Osteoblast (primary cell): ENCODE data around the gene NAV1. TPM values are rescaled to one million over a fixed set of nuclear protein-coding genes. Genes with fewer than 3 reads are reported as not detected.

Experiments used
- DNase-seq: peaks from one replicate; pipeline ENCODE4 v3.0.0; 2011; ENCODE audit warnings: low spot score, mixed read lengths; ENCODE audit not compliant: insufficient read length; ENCODE audit errors: missing footprints
- H2AFZ ChIP-seq: 2 replicates; pipeline ENCODE4 v1.6.0; 2011; ENCODE audit warnings: mild to moderate bottlenecking, low read length
- H3K27ac ChIP-seq: 2 replicates; pipeline ENCODE4 v1.5.1; 2011; ENCODE audit warnings: mild to moderate bottlenecking, low read depth, low read length, moderate library complexity
- H3K27me3 ChIP-seq: 2 replicates; pipeline ENCODE4 v1.6.0; 2012; ENCODE audit warnings: mild to moderate bottlenecking, control low read depth, inconsistent platforms, low read length, moderate library complexity; ENCODE audit not compliant: insufficient read depth
- H3K36me3 ChIP-seq: 2 replicates; pipeline ENCODE4 v1.5.1; 2011; ENCODE audit warnings: mild to moderate bottlenecking, low read length, control low read depth, moderate library complexity; ENCODE audit not compliant: insufficient read depth
- H3K4me1 ChIP-seq: 2 replicates; pipeline ENCODE4 v1.5.1; 2011; ENCODE audit warnings: mild to moderate bottlenecking, low read length, control low read depth, moderate library complexity; ENCODE audit not compliant: insufficient read depth
- H3K4me2 ChIP-seq: 2 replicates; pipeline ENCODE4 v1.6.0; 2011; ENCODE audit warnings: mild to moderate bottlenecking, low read length; ENCODE audit not compliant: insufficient read depth
- H3K4me3 ChIP-seq: fragments of 200-600 bp; sonication (generic); 3 replicates; pipeline ENCODE4 v1.5.1; 2012; ENCODE audit warnings: mild to moderate bottlenecking, low read length, inconsistent platforms; ENCODE audit not compliant: insufficient read depth
- H3K79me2 ChIP-seq: 2 replicates; pipeline ENCODE4 v1.6.0; 2012; ENCODE audit warnings: mild to moderate bottlenecking, low read length, control low read depth, inconsistent platforms; ENCODE audit not compliant: insufficient read depth
- H3K9me3 ChIP-seq: 2 replicates; pipeline ENCODE4 v1.5.1; 2011; ENCODE audit warnings: low read depth, low read length, control low read depth
- H4K20me1 ChIP-seq: 2 replicates; pipeline ENCODE4 v1.6.0; 2012; ENCODE audit warnings: mild to moderate bottlenecking, low read length, control low read depth; ENCODE audit not compliant: insufficient read depth
- CTCF ChIP-seq: IDR thresholded peaks from 2 replicates; pipeline ENCODE4 v1.5.1; 2011; ENCODE audit warnings: mild to moderate bottlenecking, low read depth, low read length, moderate library complexity; ENCODE audit errors: extremely low read depth
- total RNA-seq: library from RNA; depleted of rRNA; stranded (reverse); fragments of >200 nt; gene quantifications from 2 replicates; pipeline ENCODE4 v1.2.3, GENCODE V29; 2012

Gene NAV1
- total RNA-seq, 1 donor: 47.0 TPM

GRCh38 chr1:201515062-201515750, 23.7 kb upstream of the NAV1 start:
- Histone ChIP-seq H3K4me1 (peaks cover 40% of the 10 kb centered on the region), H3K4me2 (no peak overlapping the region), H2AFZ (no peak overlapping the region), H3K27me3 (no peaks in the 10 kb centered on the region), H3K79me2 (no peaks in the 10 kb centered on the region), H3K9me3 (no peaks in the 10 kb centered on the region), H3K4me3 (no peak overlapping the region), H4K20me1 (no peaks in the 10 kb centered on the region), H3K27ac (no peak overlapping the region), H3K36me3 (no peaks in the 10 kb centered on the region)
- no peak for TF ChIP-seq CTCF
- DNase-seq: no peak

GRCh38 chr1:201515895-201516294, 23.0 kb upstream of the NAV1 start:
- no peak overlapping the region for H3K4me2 ChIP-seq
- peaks cover 38% of the 10 kb centered on the region for H3K4me1 ChIP-seq
- no peak overlapping the region for H3K4me3 ChIP-seq
- H4K20me1 ChIP-seq: no peaks in the 10 kb centered on the region
- DNase-seq: no peak
- H3K9me3 ChIP-seq: no peaks in the 10 kb centered on the region
- H3K36me3 ChIP-seq: no peaks in the 10 kb centered on the region
- no peaks in the 10 kb centered on the region for H3K79me2 ChIP-seq
- no peak overlapping the region for H2AFZ ChIP-seq
- H3K27me3 ChIP-seq: no peaks in the 10 kb centered on the region
- H3K27ac ChIP-seq: no peak overlapping the region
- TF ChIP-seq CTCF: no peak

DNA sequence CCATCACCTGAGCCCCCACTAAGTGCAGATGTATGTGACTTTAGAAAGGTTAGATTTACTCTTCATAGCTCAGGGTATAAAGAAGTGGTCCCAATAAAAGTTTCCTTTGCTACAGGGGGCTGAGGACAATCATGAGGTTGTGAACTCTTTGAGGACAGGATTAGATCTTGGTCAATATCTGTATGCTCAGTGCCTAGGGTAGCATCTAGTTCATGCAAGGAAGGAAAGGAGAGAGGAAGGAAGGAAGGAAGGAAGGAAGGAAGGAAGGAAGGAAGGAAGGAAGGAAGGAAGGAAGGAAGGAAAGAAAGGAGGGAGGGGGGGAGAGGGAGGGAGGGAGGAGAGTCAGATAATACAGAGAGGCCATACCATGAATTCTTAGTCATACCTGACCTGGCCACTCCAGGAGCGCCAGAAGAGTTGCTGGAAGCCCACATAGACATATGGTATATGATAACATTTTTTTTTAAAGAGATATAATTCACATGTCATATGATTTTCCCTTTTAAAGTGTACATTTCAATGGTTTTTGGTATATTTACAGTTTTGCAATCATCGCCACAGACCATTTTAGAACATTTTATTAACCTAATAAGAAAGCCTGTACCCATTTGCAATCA, 22.3 kb upstream of the NAV1 start:
- Histone ChIP-seq H3K36me3 (no peaks in the 10 kb centered on the region), H4K20me1 (no peaks in the 10 kb centered on the region), H3K4me1 (peaks cover 30% of the 10 kb centered on the region), H3K79me2 (no peaks in the 10 kb centered on the region), H3K27me3 (no peaks in the 10 kb centered on the region), H3K27ac (no peak overlapping the region), H3K9me3 (no peaks in the 10 kb centered on the region), H2AFZ (no peak overlapping the region), H3K4me2 (no peak overlapping the region), H3K4me3 (no peak overlapping the region)
- no peak for TF ChIP-seq CTCF
- no peak for DNase-seq

- Histone ChIP-seq H3K4me1 (peaks cover 20% of the 10 kb centered on the region), H3K9me3 (no peaks in the 10 kb centered on the region), H3K4me2 (no peak overlapping the region), H3K79me2 (no peaks in the 10 kb centered on the region), H2AFZ (no peak overlapping the region), H3K27me3 (no peaks in the 10 kb centered on the region), H4K20me1 (no peaks in the 10 kb centered on the region), H3K27ac (no peak overlapping the region), H3K4me3 (no peak overlapping the region), H3K36me3 (no peaks in the 10 kb centered on the region)
- no peak for DNase-seq
- no peak for TF ChIP-seq CTCF
These were observed 21.3 kb upstream of the NAV1 start for GRCh38 chr1:201517631-201518030.
